Right atrium auricular region (tissue), 2 donors: ENCODE results near the gene TSTD1. TPM values are rescaled to one million over a fixed set of nuclear protein-coding genes. Genes with fewer than 3 reads are reported as not detected.
A peak's percentile ranks its signal among the peaks of the same experiment; 100 is the strongest.

Source experiments
- DNase-seq: peaks from one replicate; pipeline ENCODE4 v3.0.0-alpha.2; 2019; ENCODE audit warnings: low spot score
- H3K27ac ChIP-seq, 2 donors: fragments of 200-600 bp; sonication (generic); 1 replicate in 1 of 2; 2 replicates in 1 of 2; pipeline ENCODE4 v1.5.1; 2016 to 2019
- H3K27me3 ChIP-seq, 2 donors: fragments of 200-600 bp; sonication (generic); one replicate each; pipeline versions ENCODE4 v1.5.1 to v1.6.0; 2017 to 2019
- H3K36me3 ChIP-seq: fragments of 200-600 bp; sonication (generic); one replicate; pipeline ENCODE4 v1.5.1; 2016
- H3K4me1 ChIP-seq, 2 donors: fragments of 200-600 bp; sonication (generic); one replicate each; pipeline versions ENCODE4 v1.5.1 to v1.6.0; 2017 to 2019
- H3K4me3 ChIP-seq, 2 donors: fragments of 200-600 bp; sonication (generic); 1 replicate in 1 of 2; 2 replicates in 1 of 2; pipeline ENCODE4 v1.5.1; 2017 to 2019; ENCODE audit warnings: mild to moderate bottlenecking in 1 of 2, moderate library complexity in 1 of 2
- H3K9me3 ChIP-seq, 2 donors: fragments of 200-600 bp; sonication (generic); one replicate each; pipeline ENCODE4 v1.5.1; 2019
- CTCF ChIP-seq, 2 donors: fragments of 200-600 bp; sonication (generic); IDR thresholded peaks; one replicate each; pipeline ENCODE4 v1.5.1; 2019; ENCODE audit warnings: antibody characterized with exemption in 2 of 2
- total RNA-seq, 2 donors: library from RNA; depleted of rRNA; stranded (reverse); fragments of >200 nt; gene quantifications; one replicate each; pipeline ENCODE4 v1.1.0, GENCODE V29; 2016

TSTD1 gene
- total RNA-seq, 2 donors from 2014 or later, result 95.0 to 118 TPM

GRCh38 chr1:161045736-161046604 lies 7.2 kb upstream of the TSTD1 start, which contains the start of gene USF1:
Gene USF1, minus strand, starts transcription at chr1:161045977. Its CDS starts 2,702 bp downstream, at chr1:161043275.
- peak within 1 kb of the TSS; percentile 91 to 93 for H3K27ac ChIP-seq
- no peaks in the 10 kb centered on the region for H3K9me3 ChIP-seq
- peaks cover 24% of the 10 kb centered on the region for H3K36me3 ChIP-seq
- H3K4me1 ChIP-seq, result peaks cover 0 to 16% of the 10 kb centered on the region in 2 donors
- DNase-seq, result peak; percentile 96
- TF ChIP-seq CTCF (IDR thresholded peaks at IDR 0.05), result no peak
- H3K4me3 ChIP-seq, result peak within 1 kb of the TSS; percentile 63 to 82
- H3K27me3 ChIP-seq, result no peaks in the 10 kb centered on the region

DNA sequence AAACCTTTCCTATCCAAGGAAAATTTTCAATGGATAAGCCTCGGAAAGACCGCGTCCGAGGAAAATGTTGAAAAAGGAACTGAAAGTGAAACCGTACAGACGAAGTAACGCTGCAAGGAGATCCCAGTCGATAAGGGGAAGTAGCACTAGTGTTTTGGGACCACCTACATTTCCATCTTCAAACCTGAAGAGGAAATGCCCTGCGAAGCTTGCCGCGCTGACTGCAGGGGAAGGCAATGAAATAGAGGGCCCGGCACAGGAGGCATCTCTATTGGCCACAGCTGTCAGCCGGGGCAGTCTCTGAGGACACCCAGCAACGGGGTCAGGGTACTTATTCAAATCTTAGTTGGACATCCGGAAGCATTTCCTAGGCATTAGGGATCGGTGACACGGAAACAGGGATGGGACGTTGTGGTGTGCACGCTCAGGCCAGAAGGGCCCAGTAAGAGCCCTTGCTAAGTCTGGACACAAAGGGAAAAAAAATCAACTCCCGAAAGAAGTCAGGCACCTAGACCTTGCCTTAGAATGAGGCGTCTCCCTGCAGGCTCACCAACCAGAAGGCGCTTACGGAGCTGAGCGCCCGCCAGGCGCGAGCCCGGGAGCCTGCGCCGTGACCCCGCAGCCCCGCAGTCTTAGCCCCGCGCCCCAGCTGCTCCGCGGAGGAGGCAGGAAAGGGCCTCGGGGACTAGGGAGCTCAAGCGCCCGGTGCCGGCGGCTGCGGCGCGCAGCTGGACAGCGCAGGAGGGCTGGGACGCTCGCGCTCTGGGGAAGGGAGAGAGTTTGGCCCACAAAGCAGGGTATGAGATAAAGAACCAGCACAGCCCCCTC lies 6.4 kb upstream of the TSTD1 start:
- peak; percentile 84 for DNase-seq
- TF ChIP-seq CTCF (IDR thresholded peaks at IDR 0.05), result no peak
- Histone ChIP-seq H3K27me3 (no peaks in the 10 kb centered on the region), H3K4me1 (peaks cover 0 to 16% of the 10 kb centered on the region in 2 donors), H3K9me3 (no peaks in the 10 kb centered on the region), H3K27ac (peak overlapping the region; percentile 91 to 93), H3K36me3 (peaks cover 33% of the 10 kb centered on the region), H3K4me3 (peak overlapping the region; percentile 63 to 82)

DNA sequence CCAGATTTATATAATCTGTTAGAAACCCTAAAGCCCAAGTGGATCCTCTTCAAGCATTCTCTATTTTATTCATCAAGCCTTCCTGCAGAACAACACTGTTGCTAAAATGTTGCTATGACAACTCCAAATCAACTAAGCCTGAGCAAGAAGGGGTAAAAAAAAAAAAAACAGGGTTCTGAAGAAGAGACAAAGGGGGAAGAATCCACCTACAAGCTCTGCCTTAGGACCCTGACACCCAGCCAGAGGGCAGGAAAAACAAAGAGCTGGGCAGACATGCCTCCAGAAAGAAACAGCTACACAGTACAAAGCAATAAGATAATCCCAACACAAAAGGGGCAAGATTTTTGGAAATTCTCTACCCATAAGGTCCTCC lies 5.8 kb upstream of the TSTD1 start:
- no peaks in the 10 kb centered on the region for H3K27me3 ChIP-seq
- H3K36me3 ChIP-seq, result peaks cover 39% of the 10 kb centered on the region
- peak overlapping the region; percentile 91 to 93 for H3K27ac ChIP-seq
- no peak for TF ChIP-seq CTCF (IDR thresholded peaks at IDR 0.05)
- H3K4me3 ChIP-seq, result peak overlapping the region; percentile 63 to 82
- no peak for DNase-seq
- H3K9me3 ChIP-seq, result no peaks in the 10 kb centered on the region
- peaks cover 0 to 16% of the 10 kb centered on the region in 2 donors for H3K4me1 ChIP-seq

- Histone ChIP-seq H3K27me3 (no peaks in the 10 kb centered on the region), H3K36me3 (peaks cover 41% of the 10 kb centered on the region), H3K4me3 (no peak overlapping the region), H3K9me3 (no peaks in the 10 kb centered on the region), H3K27ac (no peak overlapping the region), H3K4me1 (peaks cover 0 to 22% of the 10 kb centered on the region in 2 donors)
- DNase-seq, result no peak
- no peak for TF ChIP-seq CTCF (IDR thresholded peaks at IDR 0.05)
Observed at GRCh38 chr1:161039546-161039945, 782 bp upstream of the TSTD1 start.

DNA sequence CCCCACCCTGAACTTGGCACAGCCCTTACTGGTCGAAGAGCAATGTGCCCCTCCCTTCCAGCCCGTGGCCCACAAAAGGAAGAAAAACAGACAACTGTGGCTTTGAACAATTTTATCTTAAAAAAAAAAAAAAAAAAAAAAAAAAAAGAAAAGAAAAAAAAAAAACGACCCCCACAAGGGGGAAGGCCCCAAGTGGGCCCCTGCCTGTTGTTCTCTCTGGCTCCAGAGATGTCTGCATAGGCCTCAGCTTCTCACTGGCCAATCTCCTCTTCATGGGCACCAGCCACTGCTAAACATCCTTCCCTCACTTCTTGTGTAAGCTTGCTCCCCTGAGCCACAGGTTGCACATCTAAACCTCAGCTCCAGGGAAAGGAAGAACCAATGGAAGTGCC lies 386 bp upstream of the TSTD1 start:
- H3K4me3 ChIP-seq, result peak overlapping the region; percentile 58 to 64

More for the DNA sequence above, 386 bp upstream of the TSTD1 start:
- peaks cover 41% of the 10 kb centered on the region for H3K36me3 ChIP-seq
- no peak for TF ChIP-seq CTCF (IDR thresholded peaks at IDR 0.05)
- no peaks in the 10 kb centered on the region for H3K27me3 ChIP-seq
- peaks cover 0 to 18% of the 10 kb centered on the region in 2 donors for H3K4me1 ChIP-seq
- H3K27ac ChIP-seq, result no peak overlapping the region
- no peaks in the 10 kb centered on the region for H3K9me3 ChIP-seq
- no peak for DNase-seq
